ENCODE results near the gene KREMEN1. TPM values are rescaled to one million over a fixed set of nuclear protein-coding genes. Genes with fewer than 3 reads are reported as not detected.

Gene KREMEN1
- total and polyA plus RNA-seq, 10 of the 15 experiments (the other 5 are each of a cell fraction or from before 2014, with no cell fraction given), result 0.10 to 2.5 (median 0.20) TPM; not detected in 1

- TF ChIP-seq CEBPZ (IDR thresholded peaks at IDR 0.05; ENCODE audit: low read depth, low read length) (no peak), USF1 (IDR thresholded peaks at IDR 0.05; ENCODE audit: borderline replicate concordance, extremely low read length, insufficient read depth, low read depth, low read length) (no peak), SIN3A (IDR thresholded peaks at IDR 0.05; ENCODE audit: low read depth, low read length) (no peak), MAX (IDR thresholded peaks at IDR 0.05; ENCODE audit: low read depth, low read length) (0 out of 2 replicates have a peak, but pooled peaks have one; percentile 22), SUZ12 (IDR thresholded peaks at IDR 0.05; ENCODE audit: unreplicated experiment) (no peak), GATAD2B (conservative IDR thresholded peaks at IDR 0.05; ENCODE audit: low read depth) (peak; percentile 93), SMC3 (IDR thresholded peaks at IDR 0.05; ENCODE audit: borderline replicate concordance, low read length) (no peak; the same call in 1 of the 2 replicates), KLF5 (IDR thresholded peaks at IDR 0.05; ENCODE audit: partially characterized antibody) (peak; percentile 61), RUNX3 (IDR thresholded peaks at IDR 0.05; ENCODE audit: low read length) (peak; percentile 98), ZNF274 (IDR thresholded peaks at IDR 0.05; ENCODE audit: insufficient read depth, insufficient read length) (no peak), CEBPB (IDR thresholded peaks at IDR 0.05; ENCODE audit: borderline replicate concordance in 1 of 2, low read depth in 2 of 2, low read length in 2 of 2) (no peak), SRF (IDR thresholded peaks at IDR 0.05; ENCODE audit: low read depth in 2 of 2, low read length in 2 of 2) (0 out of 4 replicates have a peak, but pooled peaks of 1 of the 2 experiments have one; percentile 49), ZNF384 (IDR thresholded peaks at IDR 0.05; ENCODE audit: borderline replicate concordance, low read depth, low read length) (no peak), BCLAF1 (IDR thresholded peaks at IDR 0.05) (no peak), KAT2A (conservative IDR thresholded peaks at IDR 0.05; ENCODE audit: control insufficient read depth, low read depth, low read length) (no peak), NBN (IDR thresholded peaks at IDR 0.05) (peak; percentile 94), ELK1 (IDR thresholded peaks at IDR 0.05; ENCODE audit: low read depth, low read length) (no peak; the same call in 1 of the 2 replicates), RFX5 (IDR thresholded peaks at IDR 0.05; ENCODE audit: low read depth, low read length) (no peak), ZNF622 (IDR thresholded peaks at IDR 0.05) (no peak), BCL11A (IDR thresholded peaks at IDR 0.05; ENCODE audit: low read depth, low read length) (peak; percentile 95), IKZF1 (conservative IDR thresholded peaks at IDR 0.05) (peak; percentile 96)
Measured at GRCh38 chr22:29202212-29203192, 129.7 kb downstream of the KREMEN1 start (continued).
